Small intestine (tissue), 7 donors: ENCODE results near the gene ZNF558. TPM values are rescaled to one million over a fixed set of nuclear protein-coding genes. Genes with fewer than 3 reads are reported as not detected.

Experiments used
- DNase-seq, 2 donors: peaks; one replicate each; pipeline versions ENCODE4 v3.0.0 to v3.0.0-alpha.2; 2013
- FAIRE-seq: peaks from 2 replicates; lab custom pipeline; 2012; peaks lifted over from hg19 to GRCh38; lab: Jason Lieb, UNC
- H3K27ac ChIP-seq, 3 donors: one replicate each; pipeline ENCODE4 v1.5.1; 2013; ENCODE audit warnings: low read length in 2 of 3, mild to moderate bottlenecking in 2 of 3, control low read depth in 1 of 3, inconsistent platforms in 1 of 3, low read depth in 1 of 3, moderate library complexity in 1 of 3
- H3K27me3 ChIP-seq, 3 donors: one replicate each; pipeline ENCODE4 v1.6.1; 2013; ENCODE audit warnings: low read length in 3 of 3, inconsistent platforms in 1 of 3; ENCODE audit not compliant: control insufficient read depth in 3 of 3, insufficient read depth in 3 of 3
- H3K36me3 ChIP-seq, 3 donors: one replicate each; pipeline ENCODE4 v1.6.1; 2013; ENCODE audit warnings: low read length in 3 of 3, inconsistent platforms in 1 of 3, low read depth in 1 of 3, mild to moderate bottlenecking in 1 of 3, moderate library complexity in 1 of 3; ENCODE audit not compliant: control insufficient read depth in 3 of 3, insufficient read depth in 2 of 3
- H3K4me1 ChIP-seq, 3 donors: one replicate each; pipeline ENCODE4 v1.6.1; 2013; ENCODE audit warnings: low read length in 2 of 3, inconsistent platforms in 1 of 3, low read depth in 1 of 3, mild to moderate bottlenecking in 1 of 3, moderate library complexity in 1 of 3; ENCODE audit not compliant: control insufficient read depth in 3 of 3, insufficient read depth in 2 of 3
- H3K4me3 ChIP-seq, 3 donors: one replicate each; pipeline ENCODE4 v1.5.1; 2013; ENCODE audit warnings: low read length in 3 of 3, control low read depth in 1 of 3, inconsistent platforms in 1 of 3, low read depth in 1 of 3, mild to moderate bottlenecking in 1 of 3, moderate library complexity in 1 of 3
- H3K9me3 ChIP-seq, 2 donors: one replicate each; pipeline ENCODE4 v1.6.1; 2013; ENCODE audit warnings: low read depth in 1 of 2, low read length in 1 of 2; ENCODE audit not compliant: control insufficient read depth in 2 of 2, insufficient read depth in 1 of 2
- WGBS, 3 donors: extraction: QIAGEN DNeasy Blood & Tissue Kit; methylation state at CpG; one replicate each; pipeline ENCODE4 v1.1.7; 2013; 5-methylcytosine and 5-hydroxymethylcytosine counted together
- polyA plus RNA-seq, 4 donors: library from polyadenylated mRNA; stranded (reverse) in 3 of 4; unstranded in 1 of 4; fragments of 200-250 nt in 3 of 4; fragments of 120-200 nt in 1 of 4; gene quantifications; one replicate each; pipeline versions ENCODE4 v1.2.1 to v1.2.3, GENCODE V29; 2013
- donor health status: healthy with polysubstance abuse.
- donor health status: control.
- donor health status: control.
- donor health status: Bipolar disorder and iron deficiency.
- donor health status: healthy.

The ZNF558 gene
- polyA plus RNA-seq, 4 donors = 6.8 to 29.4 (median 9.2) TPM

DNA sequence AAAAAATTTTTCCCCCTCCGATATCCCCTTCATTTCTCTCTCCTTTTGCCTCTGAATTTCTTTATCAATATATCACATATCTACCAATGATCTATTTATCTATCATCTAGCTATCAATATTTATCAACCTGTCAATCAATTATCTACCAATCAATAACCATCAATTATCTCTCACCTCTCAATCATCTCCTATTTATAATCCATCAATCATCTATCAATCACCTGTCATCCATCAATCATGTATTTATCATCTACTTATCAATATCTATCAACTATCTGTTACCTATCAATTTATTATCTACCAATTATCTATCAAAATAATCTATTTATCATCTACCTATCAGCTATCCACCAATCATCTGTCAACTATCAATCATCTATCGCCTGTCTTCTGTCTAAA, 17.1 kb upstream of the ZNF558 start:
- peaks cover 0 to 2% of the 10 kb centered on the region in 2 donors for H3K9me3 ChIP-seq
- no peak overlapping the region for H3K4me3 ChIP-seq
- 89 to 92% (median 91%) methylated on average over 2 of the region's 2 CpGs for WGBS, 3 donors

DNA sequence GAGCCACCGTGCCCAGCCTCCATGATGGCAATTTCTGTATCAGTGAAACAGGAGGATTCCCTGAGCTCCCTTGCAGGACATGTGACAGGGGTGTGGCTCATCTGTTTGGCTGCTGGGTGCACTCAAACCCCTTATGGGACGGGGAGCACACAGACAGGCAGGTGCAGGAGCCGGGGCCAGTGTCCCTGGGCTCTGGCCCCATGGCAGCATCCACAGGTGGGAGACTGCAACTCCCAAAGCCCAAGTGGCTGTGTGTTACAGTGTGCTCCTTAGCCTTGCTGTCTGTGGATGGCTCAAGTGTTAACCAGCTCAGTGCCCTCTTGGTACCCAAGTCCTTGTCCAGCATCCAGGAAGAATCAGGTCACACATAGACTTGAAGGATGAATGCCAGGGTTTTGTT, 14.7 kb upstream of the ZNF558 start:
- FAIRE-seq (no peak), DNase-seq (no peak)
- Histone ChIP-seq H3K9me3 (peaks cover 0 to 2% of the 10 kb centered on the region in 2 donors), H3K4me3 (no peak overlapping the region), H3K27me3 (no peaks in the 10 kb centered on the region), H3K4me1 (no peaks in the 10 kb centered on the region), H3K27ac (no peak overlapping the region), H3K36me3 (no peaks in the 10 kb centered on the region)
- 70 to 83% (median 79%) methylated on average over 3 of the region's 3 CpGs for WGBS, 3 donors

More for the DNA sequence above, 17.1 kb upstream of the ZNF558 start:
- DNase-seq = no peak
- Histone ChIP-seq H3K36me3 (no peaks in the 10 kb centered on the region), H3K27me3 (no peaks in the 10 kb centered on the region), H3K4me1 (no peaks in the 10 kb centered on the region), H3K27ac (no peak overlapping the region)
- no peak for FAIRE-seq

DNA sequence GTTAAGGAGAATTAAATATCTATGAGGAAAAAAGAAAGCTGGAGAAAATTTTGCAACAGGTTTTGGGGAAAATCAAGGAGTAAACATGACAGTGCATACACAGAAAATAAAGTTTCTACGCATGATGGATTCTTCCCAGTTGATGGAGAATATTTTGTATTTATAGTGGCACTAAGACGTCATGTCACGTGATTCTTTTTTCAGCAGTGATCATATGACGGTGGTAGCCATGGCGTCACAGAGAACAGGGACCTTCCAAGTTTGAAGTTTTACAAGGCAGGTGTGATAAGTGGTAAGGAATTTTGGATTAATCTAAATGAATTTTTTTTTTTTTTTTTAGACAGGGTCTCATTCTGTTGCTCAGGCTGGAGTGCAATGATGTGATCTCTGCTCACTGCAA, 8.6 kb upstream of the ZNF558 start:
- Histone ChIP-seq H3K27me3 (no peaks in the 10 kb centered on the region), H3K9me3 (no peaks in the 10 kb centered on the region), H3K27ac (no peak overlapping the region), H3K4me1 (no peaks in the 10 kb centered on the region), H3K4me3 (no peak overlapping the region), H3K36me3 (no peaks in the 10 kb centered on the region)
- FAIRE-seq (no peak), DNase-seq (no peak)
- 85 to 90% (median 88%) methylated on average over 5 of the region's 5 CpGs for WGBS, 3 donors

DNA sequence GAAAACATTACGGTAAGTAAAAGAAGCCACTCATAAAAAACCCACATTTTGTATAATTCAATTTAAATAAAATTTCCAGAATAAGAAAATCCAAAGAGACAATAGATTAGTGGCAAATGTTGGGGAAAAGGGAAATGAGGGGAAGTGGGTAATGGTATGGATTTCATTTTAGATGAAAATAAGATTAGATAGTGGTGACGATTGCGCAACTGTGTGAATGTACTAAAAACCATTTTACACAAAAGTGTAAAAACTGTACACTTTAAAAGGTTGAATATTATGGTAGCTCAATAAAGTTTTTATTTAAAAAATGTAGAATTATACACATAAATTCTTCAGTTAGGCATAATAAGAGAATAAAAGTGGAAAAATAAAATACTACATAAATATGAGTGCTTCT, 3.8 kb upstream of the ZNF558 start:
- Histone ChIP-seq H3K27ac (no peak overlapping the region), H3K27me3 (no peaks in the 10 kb centered on the region), H3K4me1 (peaks cover 0 to 3% (median 0%) of the 10 kb centered on the region in 3 donors), H3K9me3 (no peaks in the 10 kb centered on the region), H3K4me3 (no peak overlapping the region), H3K36me3 (no peaks in the 10 kb centered on the region)
- FAIRE-seq = no peak
- DNase-seq = no peak
- 93 to 95% (median 95%) methylated on average over 3 of the region's 3 CpGs for WGBS, 3 donors

DNA sequence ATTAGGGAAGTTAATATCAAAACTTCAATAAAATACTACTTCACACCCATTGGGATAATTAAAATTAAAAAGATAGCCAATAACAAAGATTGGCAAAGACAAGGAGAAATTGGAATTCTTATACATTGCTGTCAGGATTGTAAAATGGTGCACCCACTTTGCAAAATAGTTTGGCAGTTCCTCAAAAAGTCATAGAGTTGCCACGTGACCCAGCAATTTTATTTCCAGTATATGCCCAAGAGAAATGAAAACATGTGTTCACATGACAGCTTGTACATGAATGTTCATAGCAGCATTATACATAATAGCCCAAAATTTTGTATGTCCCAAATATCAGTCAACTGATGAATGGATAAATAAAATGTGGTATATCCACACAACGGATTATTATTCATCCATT, 3.3 kb upstream of the ZNF558 start:
- Histone ChIP-seq H3K27me3 (no peaks in the 10 kb centered on the region), H3K4me3 (no peak overlapping the region), H3K9me3 (no peaks in the 10 kb centered on the region), H3K4me1 (peaks cover 0 to 3% (median 0%) of the 10 kb centered on the region in 3 donors), H3K36me3 (no peaks in the 10 kb centered on the region), H3K27ac (no peak overlapping the region)
- no peak for FAIRE-seq
- 54 to 68% (median 65%) methylated on average over 2 of the region's 2 CpGs for WGBS, 3 donors
- no peak for DNase-seq

GRCh38 chr19:8831832-8832131, 322 bp downstream of the ZNF558 start:
- peak overlapping the region; percentile 69 to 93 (median 86) for H3K4me3 ChIP-seq
- peaks cover 0 to 3% (median 0%) of the 10 kb centered on the region in 3 donors for H3K4me1 ChIP-seq
- DNase-seq (no peak), FAIRE-seq (no peak)
- H3K27me3 ChIP-seq = no peaks in the 10 kb centered on the region
- 0 to 1% (median 0%) methylated on average over 16 of the region's 16 CpGs for WGBS, 3 donors
- peak overlapping the region; percentile 86 to 97 (median 94) for H3K27ac ChIP-seq
- peaks cover 0 to 8% (median 0%) of the 10 kb centered on the region in 3 donors for H3K36me3 ChIP-seq
- peaks cover 0 to 2% of the 10 kb centered on the region in 2 donors for H3K9me3 ChIP-seq

DNA sequence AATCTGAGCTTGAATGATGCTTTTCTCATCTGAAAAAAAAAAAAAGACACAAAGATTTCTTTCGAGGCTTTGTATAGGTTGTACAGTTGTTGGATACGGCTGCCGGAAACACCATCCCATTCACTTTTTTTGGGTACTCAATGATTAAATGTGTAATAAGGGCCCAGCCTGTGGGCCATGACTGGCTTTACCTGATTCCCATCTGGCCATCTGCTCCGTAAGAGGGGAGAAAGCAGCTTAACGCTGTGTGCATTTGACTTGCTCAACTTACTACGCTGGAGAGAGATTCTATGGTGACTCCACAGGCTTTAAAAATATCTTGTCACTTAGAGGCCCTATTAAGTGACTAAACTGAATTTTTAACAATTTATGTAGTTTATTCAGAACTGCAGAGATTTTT, 731 bp downstream of the ZNF558 start:
- Histone ChIP-seq H3K4me1 (peaks cover 0 to 3% (median 0%) of the 10 kb centered on the region in 3 donors), H3K36me3 (peaks cover 0 to 10% (median 0%) of the 10 kb centered on the region in 3 donors), H3K9me3 (peaks cover 0 to 6% of the 10 kb centered on the region in 2 donors), H3K4me3 (peak overlapping the region; percentile 69 to 93 (median 86)), H3K27me3 (no peaks in the 10 kb centered on the region), H3K27ac (peak overlapping the region in 2 of 3 donors; percentile 94 to 97)
- DNase-seq (no peak), FAIRE-seq (no peak)
- 60 to 68% (median 63%) methylated on average over 6 of the region's 6 CpGs for WGBS, 3 donors

DNA sequence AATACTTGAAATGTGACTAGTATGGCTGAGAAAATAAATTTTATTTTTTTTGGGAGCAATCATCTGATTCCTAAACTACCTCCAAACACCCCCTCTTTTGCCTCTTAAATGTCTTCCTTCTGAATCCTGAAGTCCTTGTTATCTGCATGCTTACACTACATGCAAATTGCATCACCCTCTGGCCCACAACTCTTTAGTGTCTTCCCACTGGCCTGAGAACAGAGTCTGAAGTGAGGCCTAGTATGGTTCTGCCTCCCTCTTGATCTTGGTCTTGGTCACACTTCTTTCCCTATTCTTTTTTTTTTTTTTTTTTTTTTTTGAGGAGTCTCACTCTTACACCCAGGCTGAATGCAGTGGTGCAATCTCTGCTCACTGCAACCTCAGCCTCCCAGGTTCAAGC, 4.8 kb downstream of the ZNF558 start:
- FAIRE-seq (no peak), DNase-seq (no peak)
- Histone ChIP-seq H3K4me3 (no peak overlapping the region), H3K27ac (no peak overlapping the region), H3K36me3 (peaks cover 3 to 44% (median 22%) of the 10 kb centered on the region in 3 donors), H3K27me3 (no peaks in the 10 kb centered on the region), H3K9me3 (peaks cover 0 to 20% of the 10 kb centered on the region in 2 donors), H3K4me1 (peaks cover 0 to 3% (median 0%) of the 10 kb centered on the region in 3 donors)

DNA sequence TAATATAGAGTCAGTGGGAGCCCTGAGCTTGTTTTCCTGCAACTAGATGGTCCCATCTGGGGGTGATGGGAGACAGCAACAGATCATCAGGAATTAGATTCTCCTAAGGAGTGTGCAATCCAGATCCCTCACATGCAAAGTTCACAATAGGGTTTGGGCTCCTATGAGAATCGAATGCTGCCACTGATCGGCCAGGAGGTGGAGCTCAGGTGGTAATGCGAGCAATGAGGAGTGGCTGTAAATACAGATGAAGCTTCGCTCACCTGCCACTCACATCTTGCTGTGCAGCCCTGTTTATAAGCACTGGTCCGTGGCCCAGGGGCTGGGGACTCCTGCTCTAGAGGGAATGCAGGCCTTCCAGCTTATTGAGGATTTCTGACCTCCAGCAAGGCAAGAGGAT, 5.7 kb downstream of the ZNF558 start:
- H3K4me1 ChIP-seq = peaks cover 0 to under 1% (median 0%) of the 10 kb centered on the region in 3 donors
- 91 to 97% (median 95%) methylated on average over 5 of the region's 5 CpGs for WGBS, 3 donors
- H3K4me3 ChIP-seq = no peak overlapping the region
- no peaks in the 10 kb centered on the region for H3K27me3 ChIP-seq
- no peak overlapping the region for H3K27ac ChIP-seq
- peaks cover 9 to 53% (median 28%) of the 10 kb centered on the region in 3 donors for H3K36me3 ChIP-seq
- DNase-seq (no peak), FAIRE-seq (no peak)
- H3K9me3 ChIP-seq = peaks cover under 1 to 26% of the 10 kb centered on the region in 2 donors
